Left ventricle myocardium superior (tissue), 1 donor: ENCODE results near the gene SCIN. TPM values are rescaled to one million over a fixed set of nuclear protein-coding genes. Genes with fewer than 3 reads are reported as not detected.

Source experiments
- ATAC-seq: fragments of 200-7000 bp; cut with Tn5 transposase; one replicate; pipeline ENCODE4 v1.9.1; 2020; ENCODE audit warnings: mild to moderate bottlenecking, moderate library complexity
- DNase-seq: peaks from one replicate; pipeline ENCODE4 v3.0.0-alpha.2; 2020
- intact Hi-C: fragments of 100-400 bp; cut with micrococcal nuclease; formaldehyde crosslinking; loops from one replicate; pipeline ENCODE4 v1.11.0; 2022
- total RNA-seq: library from RNA; stranded (reverse); fragmentation: NEBNext Ultra II Directional; extraction: Animal tissue kit (Norgen Biotek cat#: 25700); gene quantifications from one replicate; pipeline ENCODE4 v1.2.1, GENCODE V29; 2021
- donor health status: DM: no; HTN: yes; CAD: no; lungs with severe emphysema.

Gene SCIN
- total RNA-seq, 1 donor from 2014 or later, result 0.20 TPM

- ATAC-seq, result no peak
- no peak for DNase-seq
- intact Hi-C loops, result no loop called here
These were observed 124.3 kb downstream of the SCIN start for GRCh38 chr7:12694817-12695216.

- ATAC-seq (no peak), DNase-seq (no peak)
- intact Hi-C loops, result no loop called here
These were observed 125.4 kb downstream of the SCIN start for GRCh38 chr7:12695965-12696364.

- DNase-seq (no peak), ATAC-seq (no peak)
- intact Hi-C loops, result no loop called here
These were observed 128.8 kb downstream of the SCIN start for GRCh38 chr7:12699299-12699698.

- intact Hi-C loops, result no loop called here
- ATAC-seq, result no peak
- DNase-seq, result no peak
These were observed 130.9 kb downstream of the SCIN start for GRCh38 chr7:12701433-12701832.

GRCh38 chr7:12703881-12704280, 133.4 kb downstream of the SCIN start:
- ATAC-seq (peak; percentile 69), DNase-seq (no peak)
- intact Hi-C loops, result no loop called here

GRCh38 chr7:12705878-12706277, 135.4 kb downstream of the SCIN start:
- intact Hi-C loops, result no loop called here
- DNase-seq (no peak), ATAC-seq (no peak)

GRCh38 chr7:12706900-12707536, 136.5 kb downstream of the SCIN start:
- intact Hi-C loops, result no loop called here
- DNase-seq, result no peak
- ATAC-seq, result no peak

GRCh38 chr7:12708314-12708713, 137.8 kb downstream of the SCIN start:
- DNase-seq (no peak), ATAC-seq (no peak)
- intact Hi-C loops, result no loop called here

Other genes starting within 250 kb of the SCIN start
- not detected for gene VWDE, start 166.9 kb upstream of the SCIN start, total RNA-seq
- gene ARL4A, start 116.9 kb downstream of the SCIN start, total RNA-seq, result 14.3 TPM